Mesodermal cell (in vitro differentiated cells): ENCODE results near the gene FHOD3.

Experiments used
- H3K27ac ChIP-seq: 2 replicates; pipeline ENCODE4 v1.7.0; 2013; ENCODE audit warnings: mild to moderate bottlenecking, low read depth, low read length, moderate library complexity; ENCODE audit not compliant: severe bottlenecking
- H3K36me3 ChIP-seq: 2 replicates; pipeline ENCODE4 v1.7.1; 2013; ENCODE audit warnings: mild to moderate bottlenecking, low read length, moderate library complexity; ENCODE audit not compliant: control insufficient read depth, insufficient read depth
- H3K4me1 ChIP-seq: one replicate; pipeline ENCODE4 v1.7.1; 2013; ENCODE audit warnings: mild to moderate bottlenecking, low read length; ENCODE audit not compliant: insufficient read depth, control insufficient read depth, poor library complexity, severe bottlenecking
- H3K4me3 ChIP-seq: 2 replicates; pipeline ENCODE4 v1.7.0; 2013; ENCODE audit warnings: low read length, control low read depth, mild to moderate bottlenecking; ENCODE audit not compliant: insufficient read depth, poor library complexity, severe bottlenecking; ENCODE audit errors: extremely low read depth
- H3K9me3 ChIP-seq: 2 replicates; pipeline ENCODE4 v1.7.1; 2013; ENCODE audit warnings: mild to moderate bottlenecking, low read length, moderate library complexity; ENCODE audit not compliant: control insufficient read depth
- WGBS, 2 experiments: methylation state at CpG; one replicate each; pipeline ENCODE4 v1.1.5; 2013; ENCODE audit warnings: missing lambda C conversion rate in 2 of 2; ENCODE audit not compliant: insufficient coverage in 2 of 2; 5-methylcytosine and 5-hydroxymethylcytosine counted together

Gene FHOD3

GRCh38 chr18:36780748-36781147 is 483.2 kb downstream of the FHOD3 start:
- no peaks in the 10 kb centered on the region for H3K9me3 ChIP-seq
- 67 to 89% methylated on average over 1 of the region's 2 CpGs for WGBS, 2 experiments
- no peak overlapping the region for H3K4me3 ChIP-seq
- H3K36me3 ChIP-seq: no peaks in the 10 kb centered on the region
- no peak overlapping the region for H3K27ac ChIP-seq
- no peaks in the 10 kb centered on the region for H3K4me1 ChIP-seq

GRCh38 chr18:36782710-36783109 is 485.2 kb downstream of the FHOD3 start:
- Histone ChIP-seq H3K4me3 (no peak overlapping the region), H3K4me1 (peaks cover 7% of the 10 kb centered on the region), H3K36me3 (peaks cover 4% of the 10 kb centered on the region), H3K27ac (no peak overlapping the region), H3K9me3 (no peaks in the 10 kb centered on the region)
- 81 to 94% methylated on average over 7 to 9 of the region's 9 CpGs for WGBS, 2 experiments

GRCh38 chr18:36783792-36784191 is 486.3 kb downstream of the FHOD3 start:
- peaks cover 7% of the 10 kb centered on the region for H3K4me1 ChIP-seq
- H3K9me3 ChIP-seq: no peaks in the 10 kb centered on the region
- no peak overlapping the region for H3K4me3 ChIP-seq
- WGBS, 2 experiments: 85 to 94% methylated on average over 3 of the region's 5 CpGs
- H3K27ac ChIP-seq: no peak overlapping the region
- peaks cover 4% of the 10 kb centered on the region for H3K36me3 ChIP-seq

GRCh38 chr18:36786686-36787085 is 489.2 kb downstream of the FHOD3 start:
- no peak overlapping the region for H3K4me3 ChIP-seq
- H3K27ac ChIP-seq: no peak overlapping the region
- no peaks in the 10 kb centered on the region for H3K9me3 ChIP-seq
- peaks cover 7% of the 10 kb centered on the region for H3K4me1 ChIP-seq
- WGBS, 2 experiments: 87 to 97% methylated on average over 4 of the region's 4 CpGs
- peaks cover 24% of the 10 kb centered on the region for H3K36me3 ChIP-seq

- H3K36me3 ChIP-seq: peaks cover 77% of the 10 kb centered on the region
- H3K4me1 ChIP-seq: no peaks in the 10 kb centered on the region
- no peak overlapping the region for H3K4me3 ChIP-seq
These were observed 495.2 kb downstream of the FHOD3 start for GRCh38 chr18:36792634-36793283.

GRCh38 chr18:36798738-36799473 is 501.4 kb downstream of the FHOD3 start:
- Histone ChIP-seq H3K9me3 (no peaks in the 10 kb centered on the region), H3K36me3 (peaks cover 97% of the 10 kb centered on the region), H3K4me3 (no peak overlapping the region), H3K27ac (no peak overlapping the region), H3K4me1 (no peaks in the 10 kb centered on the region)
- 88% methylated on average over 1 of the region's 3 CpGs; no CpG with 5 or more reads in 1 of the 2 experiments for WGBS, 2 experiments

More at GRCh38 chr18:36792634-36793283, 495.2 kb downstream of the FHOD3 start:
- H3K27ac ChIP-seq: no peak overlapping the region
- WGBS, 2 experiments: 95 to 96% methylated on average over 3 to 4 of the region's 4 CpGs
- no peaks in the 10 kb centered on the region for H3K9me3 ChIP-seq

GRCh38 chr18:36805105-36805504 is 507.6 kb downstream of the FHOD3 start:
- Histone ChIP-seq H3K4me3 (no peak overlapping the region), H3K27ac (no peak overlapping the region), H3K9me3 (no peaks in the 10 kb centered on the region), H3K4me1 (peaks cover 5% of the 10 kb centered on the region), H3K36me3 (peaks cover 87% of the 10 kb centered on the region)
- WGBS, 2 experiments: 100% methylated on average over 1 of the region's 2 CpGs; no CpG with 5 or more reads in 1 of the 2 experiments

GRCh38 chr18:36808681-36809080 is 511.2 kb downstream of the FHOD3 start:
- 80 to 88% methylated on average over 1 of the region's 2 CpGs for WGBS, 2 experiments
- Histone ChIP-seq H3K36me3 (peaks cover 86% of the 10 kb centered on the region), H3K27ac (no peak overlapping the region), H3K4me3 (no peak overlapping the region), H3K9me3 (no peaks in the 10 kb centered on the region), H3K4me1 (peaks cover 5% of the 10 kb centered on the region)

GRCh38 chr18:36809590-36810381 is 512.3 kb downstream of the FHOD3 start:
- peaks cover 86% of the 10 kb centered on the region for H3K36me3 ChIP-seq
- H3K27ac ChIP-seq: no peak overlapping the region
- H3K4me3 ChIP-seq: no peak overlapping the region
- WGBS, 2 experiments: 27 to 71% methylated on average over 2 of the region's 6 CpGs
- peaks cover 5% of the 10 kb centered on the region for H3K4me1 ChIP-seq
- H3K9me3 ChIP-seq: no peaks in the 10 kb centered on the region

- Histone ChIP-seq H3K4me1 (peaks cover 5% of the 10 kb centered on the region), H3K4me3 (no peak overlapping the region), H3K9me3 (no peaks in the 10 kb centered on the region), H3K36me3 (peaks cover 84% of the 10 kb centered on the region), H3K27ac (no peak overlapping the region)
- no CpG with 5 or more reads among the region's 3 CpGs for WGBS, 2 experiments
These were observed 513.9 kb downstream of the FHOD3 start for GRCh38 chr18:36811430-36811829.
